Measurements from ENCODE around the gene BRSK1.

GRCh38 chr19:55358493-55358892 lies 74.7 kb downstream of the BRSK1 start:
- TF ChIP-seq SMC3 (conservative IDR thresholded peaks at IDR 0.05; ENCODE audit: poor library complexity) (no peak), CTCF (IDR thresholded peaks at IDR 0.05; ENCODE audit: poor library complexity, severe bottlenecking) (no peak), RAD21 (conservative IDR thresholded peaks at IDR 0.05) (no peak), EP300 (conservative IDR thresholded peaks at IDR 0.05; ENCODE audit: poor library complexity, severe bottlenecking) (no peak), REST (IDR thresholded peaks at IDR 0.05; ENCODE audit: borderline replicate concordance) (no peak), MXI1 (conservative IDR thresholded peaks at IDR 0.05; ENCODE audit: poor library complexity, severe bottlenecking) (no peak)

Measured in neural cell (in vitro differentiated cells).